Natural killer cell (primary cell): Measurements from ENCODE around the gene TMEM39B. TPM values are rescaled to one million over a fixed set of nuclear protein-coding genes. Genes with fewer than 3 reads are reported as not detected.
"Not testable (repeated sequence)": the region's sequence is repeated elsewhere in the genome, so short reads cannot be mapped to it uniquely, and the experiment has no call there.

ENCODE experiments used
- ATAC-seq, 3 donors: fragments of 150-1000 bp in 2 of 3; fragments of 200-7000 bp in 1 of 3; cut with Tn5 transposase; 1 replicate in 1 of 3; 2 replicates in 2 of 3; pipeline ENCODE4 v1.10.0; 2021; ENCODE audit warnings: mild to moderate bottlenecking in 2 of 3, moderate library complexity in 2 of 3
- DNase-seq, 2 donors: peaks; one replicate each; pipeline versions ENCODE4 v3.0.0 to v3.0.0-alpha.2; 2013 to 2021; ENCODE audit warnings: mixed read lengths in 1 of 2
- H3K27ac ChIP-seq: one replicate; pipeline ENCODE4 v1.5.1; 2013; ENCODE audit warnings: mild to moderate bottlenecking, low read length
- H3K27me3 ChIP-seq: one replicate; pipeline ENCODE4 v1.6.1; 2013; ENCODE audit warnings: low read length; ENCODE audit not compliant: control insufficient read depth, insufficient read depth
- H3K36me3 ChIP-seq: one replicate; pipeline ENCODE4 v1.6.1; 2013; ENCODE audit warnings: low read length; ENCODE audit not compliant: control insufficient read depth, insufficient read depth
- H3K4me1 ChIP-seq: one replicate; pipeline ENCODE4 v1.6.1; 2013; ENCODE audit warnings: low read length; ENCODE audit not compliant: control insufficient read depth, insufficient read depth
- H3K4me3 ChIP-seq: one replicate; pipeline ENCODE4 v1.5.1; 2013; ENCODE audit warnings: low read length
- H3K9me3 ChIP-seq: one replicate; pipeline ENCODE4 v1.6.1; 2013; ENCODE audit warnings: low read length; ENCODE audit not compliant: control insufficient read depth, insufficient read depth
- H3K27ac Mint-ChIP-seq, 2 donors: one replicate each; pipeline ENCODE4 v1.8.0; 2022; ENCODE audit warnings: mild to moderate bottlenecking in 2 of 2, mixed read lengths in 2 of 2, moderate library complexity in 1 of 2
- H3K27me3 Mint-ChIP-seq, 2 donors: one replicate each; pipeline ENCODE4 v1.8.0; 2022; ENCODE audit warnings: low read depth in 2 of 2, mixed read lengths in 2 of 2
- H3K36me3 Mint-ChIP-seq: one replicate; pipeline ENCODE4 v1.8.0; 2022; ENCODE audit warnings: mixed read lengths
- H3K4me1 Mint-ChIP-seq, 2 donors: one replicate each; pipeline ENCODE4 v1.8.0; 2022; ENCODE audit warnings: mixed read lengths in 2 of 2
- H3K4me3 Mint-ChIP-seq: one replicate; pipeline ENCODE4 v1.8.0; 2022; ENCODE audit warnings: mild to moderate bottlenecking, moderate library complexity, mixed read lengths
- H3K9me3 Mint-ChIP-seq, 2 donors: one replicate each; pipeline ENCODE4 v1.8.0; 2022; ENCODE audit warnings: mixed read lengths in 2 of 2
- CTCF ChIP-seq: fragments of 200-600 bp; IDR thresholded peaks from one replicate; pipeline ENCODE4 v1.8.0; 2022; ENCODE audit warnings: antibody characterized with exemption
- WGBS: methylation state at CpG from one replicate; pipeline ENCODE4 v1.1.7; 2013; ENCODE audit warnings: missing lambda C conversion rate; ENCODE audit not compliant: insufficient coverage; 5-methylcytosine and 5-hydroxymethylcytosine counted together
- intact Hi-C: fragments of 100-400 bp; cut with micrococcal nuclease; formaldehyde crosslinking; loops from one replicate; pipeline ENCODE4 v1.14.2; 2022
- total RNA-seq, 4 donors: library from RNA; stranded (reverse); fragments of 120-200 nt in 1 of 4; gene quantifications; one replicate each; pipeline versions ENCODE4 v1.2.3 to v1.2.4, GENCODE V29; 2013 to 2022

Gene TMEM39B
- total RNA-seq, 3 donors from 2014 or later (not counting 1 experiment from before 2014, with no cell fraction given), result 13.3 to 17.1 (median 15.8) TPM

- WGBS, result 95% methylated on average over 1 of the region's 3 CpGs
- ATAC-seq, result no peak
- Histone ChIP-seq H3K27ac (no peak overlapping the region), H3K4me3 (no peak overlapping the region), H3K27me3 (no peaks in the 10 kb centered on the region), H3K9me3 (no peaks in the 10 kb centered on the region), H3K36me3 (peaks cover 23% of the 10 kb centered on the region), H3K4me1 (peaks cover 13% of the 10 kb centered on the region)
- no peak overlapping the region for H3K4me3 Mint-ChIP-seq
- no peak overlapping the region for H3K27ac Mint-ChIP-seq
- peaks cover 16 to 20% of the 10 kb centered on the region in 2 donors for H3K4me1 Mint-ChIP-seq
- no peaks in the 10 kb centered on the region for H3K27me3 Mint-ChIP-seq
- no peak for DNase-seq
- H3K9me3 Mint-ChIP-seq, result no peaks in the 10 kb centered on the region
- H3K36me3 Mint-ChIP-seq, result no peaks in the 10 kb centered on the region
- intact Hi-C loops, result no loop called here
- TF ChIP-seq CTCF, result no peak
These were observed 4.7 kb downstream of the TMEM39B start for GRCh38 chr1:32077451-32077850.

- WGBS, result 0% methylated on average over 1 of the region's 1 CpG
- no peaks in the 10 kb centered on the region for H3K36me3 Mint-ChIP-seq
These were observed 9.3 kb downstream of the TMEM39B start for GRCh38 chr1:32082022-32082421.

GRCh38 chr1:32086381-32086780 is 13.6 kb downstream of the TMEM39B start:
- H3K4me3 Mint-ChIP-seq, H3K36me3 Mint-ChIP-seq, intact Hi-C loops, H3K27ac ChIP-seq, H3K4me1 ChIP-seq, H3K27me3 Mint-ChIP-seq, DNase-seq, H3K9me3 ChIP-seq, H3K4me1 Mint-ChIP-seq, H3K27ac Mint-ChIP-seq, H3K4me3 ChIP-seq, H3K9me3 Mint-ChIP-seq, H3K27me3 ChIP-seq, ATAC-seq: not testable (repeated sequence)
- peaks cover 16% of the 10 kb centered on the region for H3K36me3 ChIP-seq
- WGBS, result 100% methylated on average over 2 of the region's 2 CpGs

More at GRCh38 chr1:32082022-32082421, 9.3 kb downstream of the TMEM39B start:
- DNase-seq (no peak), ATAC-seq (no peak)
- H3K27me3 ChIP-seq, result no peaks in the 10 kb centered on the region
- TF ChIP-seq CTCF, result no peak
- Mint-ChIP-seq H3K27me3 (no peaks in the 10 kb centered on the region), H3K4me1 (no peaks in the 10 kb centered on the region), H3K4me3 (no peak overlapping the region), H3K9me3 (no peaks in the 10 kb centered on the region), H3K27ac (no peak overlapping the region)
- H3K27ac ChIP-seq, result no peak overlapping the region
- H3K36me3 ChIP-seq, result peaks cover 21% of the 10 kb centered on the region
- H3K4me3 ChIP-seq, result no peak overlapping the region
- intact Hi-C loops, result no loop called here
- H3K4me1 ChIP-seq, result no peaks in the 10 kb centered on the region
- no peaks in the 10 kb centered on the region for H3K9me3 ChIP-seq

- no peak for TF ChIP-seq CTCF
- 99% methylated on average over 8 of the region's 8 CpGs for WGBS
- no peaks in the 10 kb centered on the region for H3K4me1 ChIP-seq
- H3K27me3 ChIP-seq, result no peaks in the 10 kb centered on the region
- Mint-ChIP-seq H3K36me3 (no peaks in the 10 kb centered on the region), H3K27me3 (no peaks in the 10 kb centered on the region), H3K9me3 (no peaks in the 10 kb centered on the region), H3K4me3 (no peak overlapping the region), H3K27ac (no peak overlapping the region), H3K4me1 (no peaks in the 10 kb centered on the region)
- DNase-seq (no peak), ATAC-seq (no peak)
- intact Hi-C loops, result no loop called here
- no peak overlapping the region for H3K4me3 ChIP-seq
- no peaks in the 10 kb centered on the region for H3K9me3 ChIP-seq
- H3K27ac ChIP-seq, result no peak overlapping the region
- H3K36me3 ChIP-seq, result peaks cover 42% of the 10 kb centered on the region
These were observed 18.4 kb downstream of the TMEM39B start for GRCh38 chr1:32091176-32091575.
